Measurements from ENCODE around the gene PNPLA1.
"Not testable (repeated sequence)": the region's sequence is repeated elsewhere in the genome, so short reads cannot be mapped to it uniquely, and the experiment has no call there.

Gene PNPLA1

DNA sequence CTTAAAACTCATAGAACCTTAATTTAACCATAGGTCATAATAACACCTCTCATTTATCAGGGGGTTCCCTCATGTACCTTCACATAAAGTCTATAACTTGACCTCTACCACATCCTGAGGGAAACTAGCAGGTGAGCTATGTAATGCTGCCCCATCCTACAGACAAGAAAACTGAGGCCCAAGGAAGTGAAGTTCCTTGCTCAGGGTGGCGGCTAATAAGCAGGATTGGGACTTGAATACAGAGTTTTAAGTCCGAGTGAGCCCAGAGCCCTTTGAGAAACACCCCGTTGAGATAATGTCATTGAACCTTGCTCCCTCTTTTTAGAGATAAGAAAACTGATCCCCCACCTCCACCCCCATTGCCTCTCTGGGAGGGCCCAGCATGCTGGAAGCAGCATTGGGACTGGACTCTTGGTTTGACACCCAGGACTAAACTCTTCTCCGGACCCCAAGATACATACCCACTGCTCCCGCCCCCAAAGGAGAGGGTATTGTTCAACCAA, 66.4 kb downstream of the PNPLA1 start:
- no peak overlapping the region for H3K4me2 ChIP-seq (ENCODE audit: low read length)
- no peak overlapping the region for H3K4me3 ChIP-seq (ENCODE audit: low read depth, low read length, poor library complexity, severe bottlenecking)
- H3K9ac ChIP-seq (ENCODE audit: low read length) = no peak overlapping the region
- H4K20me1 ChIP-seq (ENCODE audit: insufficient read depth, low read length) = no peaks in the 10 kb centered on the region
- H3K27ac ChIP-seq (ENCODE audit: low read depth, low read length, poor library complexity, severe bottlenecking) = no peak overlapping the region
- no peaks in the 10 kb centered on the region for H3K9me3 ChIP-seq (ENCODE audit: low read length)
- H3F3A ChIP-seq (ENCODE audit: insufficient read depth, low read length) = no peaks in the 10 kb centered on the region
- H3K36me3 ChIP-seq (ENCODE audit: insufficient read depth, low read length) = no peaks in the 10 kb centered on the region
- no peaks in the 10 kb centered on the region for H3K9me2 ChIP-seq (ENCODE audit: low read depth, low read length)
- H3K79me2 ChIP-seq (ENCODE audit: insufficient read depth, low read length) = no peaks in the 10 kb centered on the region
- H2AFZ ChIP-seq (ENCODE audit: low read length) = no peak overlapping the region
- no peak for TF ChIP-seq EZH2 (IDR thresholded peaks at IDR 0.05; ENCODE audit: borderline replicate concordance, low read length)
- TF ChIP-seq, protein P1, sequence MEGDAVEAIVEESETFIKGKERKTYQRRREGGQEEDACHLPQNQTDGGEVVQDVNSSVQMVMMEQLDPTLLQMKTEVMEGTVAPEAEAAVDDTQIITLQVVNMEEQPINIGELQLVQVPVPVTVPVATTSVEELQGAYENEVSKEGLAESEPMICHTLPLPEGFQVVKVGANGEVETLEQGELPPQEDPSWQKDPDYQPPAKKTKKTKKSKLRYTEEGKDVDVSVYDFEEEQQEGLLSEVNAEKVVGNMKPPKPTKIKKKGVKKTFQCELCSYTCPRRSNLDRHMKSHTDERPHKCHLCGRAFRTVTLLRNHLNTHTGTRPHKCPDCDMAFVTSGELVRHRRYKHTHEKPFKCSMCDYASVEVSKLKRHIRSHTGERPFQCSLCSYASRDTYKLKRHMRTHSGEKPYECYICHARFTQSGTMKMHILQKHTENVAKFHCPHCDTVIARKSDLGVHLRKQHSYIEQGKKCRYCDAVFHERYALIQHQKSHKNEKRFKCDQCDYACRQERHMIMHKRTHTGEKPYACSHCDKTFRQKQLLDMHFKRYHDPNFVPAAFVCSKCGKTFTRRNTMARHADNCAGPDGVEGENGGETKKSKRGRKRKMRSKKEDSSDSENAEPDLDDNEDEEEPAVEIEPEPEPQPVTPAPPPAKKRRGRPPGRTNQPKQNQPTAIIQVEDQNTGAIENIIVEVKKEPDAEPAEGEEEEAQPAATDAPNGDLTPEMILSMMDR (IDR thresholded peaks at IDR 0.05; ENCODE audit: low read length) = no peak
- no peaks in the 10 kb centered on the region; the same call in 1 of the 2 replicates for H3K27me3 ChIP-seq (ENCODE audit: insufficient read depth, low read length)
- H3K4me1 ChIP-seq (ENCODE audit: insufficient read depth, low read length, severe bottlenecking) = peaks cover 5% of the 10 kb centered on the region

DNA sequence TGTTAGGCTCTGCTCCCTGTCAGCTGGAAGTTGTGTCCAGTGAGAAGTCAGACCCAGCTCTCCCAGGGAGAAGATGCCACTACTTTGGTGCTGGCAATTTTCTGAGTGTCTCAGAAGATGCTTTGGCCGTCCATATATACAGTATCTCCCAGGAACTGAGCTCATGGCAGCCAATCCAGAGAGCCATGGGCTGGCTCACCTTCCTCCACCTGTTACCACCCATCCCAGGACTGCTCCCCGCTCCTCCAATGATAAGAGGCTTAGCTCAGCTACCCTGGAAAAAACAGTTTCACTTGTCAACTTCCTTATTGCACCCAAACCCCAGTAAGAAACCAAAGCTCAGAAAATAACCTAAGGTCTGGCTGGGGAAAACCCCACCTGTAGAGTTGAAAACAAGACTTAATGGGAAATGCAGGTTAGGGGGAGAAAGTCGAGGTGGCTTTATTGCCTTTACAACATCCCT, 67.0 kb downstream of the PNPLA1 start, which contains the start of gene BNIP5:
Gene BNIP5 (minus strand): TSS at position 110 of the 463 bp plus-strand sequence. CDS start 6,198 bp downstream, outside the sequence.
- no peak within 1 kb of the TSS for H3K9ac ChIP-seq (ENCODE audit: low read length)
- H3K27ac ChIP-seq (ENCODE audit: low read depth, low read length, poor library complexity, severe bottlenecking) = no peak within 1 kb of the TSS
- H3K79me2 ChIP-seq (ENCODE audit: insufficient read depth, low read length) = no peaks in the 10 kb centered on the region
- no peak within 1 kb of the TSS for H2AFZ ChIP-seq (ENCODE audit: low read length)
- no peaks in the 10 kb centered on the region for H3F3A ChIP-seq (ENCODE audit: insufficient read depth, low read length)
- H4K20me1 ChIP-seq (ENCODE audit: insufficient read depth, low read length) = no peaks in the 10 kb centered on the region
- no peaks in the 10 kb centered on the region for H3K36me3 ChIP-seq (ENCODE audit: insufficient read depth, low read length)
- H3K4me1 ChIP-seq (ENCODE audit: insufficient read depth, low read length, severe bottlenecking) = peaks cover 5% of the 10 kb centered on the region
- TF ChIP-seq EZH2 (IDR thresholded peaks at IDR 0.05; ENCODE audit: borderline replicate concordance, low read length) = no peak
- TF ChIP-seq, protein P1 (IDR thresholded peaks at IDR 0.05; ENCODE audit: low read length) = no peak
- H3K4me2 ChIP-seq (ENCODE audit: low read length) = no peak within 1 kb of the TSS
- H3K9me2 ChIP-seq (ENCODE audit: low read depth, low read length) = no peaks in the 10 kb centered on the region
- no peaks in the 10 kb centered on the region for H3K9me3 ChIP-seq (ENCODE audit: low read length)
- no peaks in the 10 kb centered on the region; the same call in 1 of the 2 replicates for H3K27me3 ChIP-seq (ENCODE audit: insufficient read depth, low read length)
- H3K4me3 ChIP-seq (ENCODE audit: low read depth, low read length, poor library complexity, severe bottlenecking) = no peak within 1 kb of the TSS

DNA sequence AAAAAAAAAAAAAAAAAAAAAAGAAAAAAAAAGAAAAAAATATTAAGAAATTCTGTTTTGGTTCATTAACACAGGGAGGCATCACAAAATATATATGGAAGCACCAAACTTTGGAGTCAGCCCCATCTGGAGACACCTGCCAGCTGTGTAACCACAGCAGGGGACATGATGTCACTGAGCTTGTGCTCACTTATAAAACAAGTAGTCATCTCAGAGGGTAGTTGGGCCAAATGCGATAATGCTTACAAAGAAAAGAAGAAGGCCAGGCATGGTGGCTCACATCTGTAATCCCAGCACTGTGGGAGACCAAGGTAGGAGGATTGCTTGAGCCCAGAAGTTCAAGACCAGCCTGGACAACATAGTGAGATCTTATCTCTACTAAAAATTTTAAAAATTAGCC, 68.0 kb downstream of the PNPLA1 start:
- Histone ChIP-seq H3K27ac (ENCODE audit: low read depth, low read length, poor library complexity, severe bottlenecking) (no peak overlapping the region), H3F3A (ENCODE audit: insufficient read depth, low read length) (no peaks in the 10 kb centered on the region), H2AFZ (ENCODE audit: low read length) (no peak overlapping the region), H3K36me3 (ENCODE audit: insufficient read depth, low read length) (no peaks in the 10 kb centered on the region), H3K4me1 (ENCODE audit: insufficient read depth, low read length, severe bottlenecking) (peaks cover 5% of the 10 kb centered on the region), H3K4me2 (ENCODE audit: low read length) (no peak overlapping the region), H4K20me1 (ENCODE audit: insufficient read depth, low read length) (no peaks in the 10 kb centered on the region), H3K79me2 (ENCODE audit: insufficient read depth, low read length) (no peaks in the 10 kb centered on the region), H3K4me3 (ENCODE audit: low read depth, low read length, poor library complexity, severe bottlenecking) (no peak overlapping the region), H3K9ac (ENCODE audit: low read length) (no peak overlapping the region), H3K27me3 (ENCODE audit: insufficient read depth, low read length) (no peaks in the 10 kb centered on the region; the same call in 1 of the 2 replicates), H3K9me3 (ENCODE audit: low read length) (no peaks in the 10 kb centered on the region), H3K9me2 (ENCODE audit: low read depth, low read length) (no peaks in the 10 kb centered on the region)
- TF ChIP-seq EZH2 (IDR thresholded peaks at IDR 0.05; ENCODE audit: borderline replicate concordance, low read length) = no peak
- TF ChIP-seq, protein P1 (IDR thresholded peaks at IDR 0.05; ENCODE audit: low read length) = no peak

DNA sequence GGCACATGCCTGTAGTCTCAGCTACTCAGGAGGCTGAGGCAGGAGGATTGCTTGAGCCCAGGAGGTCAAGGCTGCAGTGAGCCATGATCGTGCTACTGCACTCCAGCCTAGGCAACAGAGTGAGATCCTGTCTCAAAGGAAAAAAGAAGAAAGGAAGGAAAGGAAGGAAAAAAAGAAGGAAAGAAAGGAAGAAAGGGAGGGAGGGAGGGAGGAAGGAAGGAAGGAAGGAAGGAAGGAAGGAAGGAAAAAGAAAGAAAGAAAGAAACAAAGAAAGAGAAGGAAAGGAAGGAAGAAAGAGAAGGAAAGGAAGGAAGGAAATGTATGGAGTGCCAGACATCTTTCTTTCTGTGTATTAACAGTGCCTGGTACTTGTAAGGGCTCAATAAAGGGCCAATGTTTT, 68.4 kb downstream of the PNPLA1 start:
- H3K9me2 ChIP-seq (ENCODE audit: low read depth, low read length); H3K4me1 ChIP-seq (ENCODE audit: insufficient read depth, low read length, severe bottlenecking); H4K20me1 ChIP-seq (ENCODE audit: insufficient read depth, low read length); H3K4me2 ChIP-seq (ENCODE audit: low read length); H3F3A ChIP-seq (ENCODE audit: insufficient read depth, low read length); H3K9ac ChIP-seq (ENCODE audit: low read length); H3K27me3 ChIP-seq (ENCODE audit: insufficient read depth, low read length); H3K27ac ChIP-seq (ENCODE audit: low read depth, low read length, poor library complexity, severe bottlenecking); H3K4me3 ChIP-seq (ENCODE audit: low read depth, low read length, poor library complexity, severe bottlenecking); H3K36me3 ChIP-seq (ENCODE audit: insufficient read depth, low read length); H3K79me2 ChIP-seq (ENCODE audit: insufficient read depth, low read length); H3K9me3 ChIP-seq (ENCODE audit: low read length); H2AFZ ChIP-seq (ENCODE audit: low read length): not testable (repeated sequence)

Measured in OCI-LY1 (cell line).